GM21360 (cell line): ENCODE data around the gene LHX1.

Experiments
- ATAC-seq: cut with Tn5 transposase; IDR thresholded peaks from one replicate; pipeline ENCODE4 v1.9.1; 2021; ENCODE audit warnings: mild to moderate bottlenecking, moderate library complexity; ENCODE audit not compliant: unreplicated experiment

Gene LHX1

GRCh38 chr17:36937001-36937958, at the start of gene LHX1:
LHX1 (plus strand) TSS chr17:36937475; CDS start chr17:36938198, 723 bp downstream.
- no peak for ATAC-seq

- ATAC-seq = no peak
Observed at GRCh38 chr17:36888236-36888951, 48.9 kb upstream of the LHX1 start.

- ATAC-seq = no peak
Observed at GRCh38 chr17:36889770-36890349, 47.4 kb upstream of the LHX1 start.

GRCh38 chr17:36890398-36891168, 46.7 kb upstream of the LHX1 start:
- no peak for ATAC-seq

GRCh38 chr17:36892112-36892838, 45.0 kb upstream of the LHX1 start:
- no peak for ATAC-seq

- no peak for ATAC-seq
Observed at GRCh38 chr17:36894177-36894576, 43.1 kb upstream of the LHX1 start.

GRCh38 chr17:36894925-36895324, 42.4 kb upstream of the LHX1 start:
- no peak for ATAC-seq

GRCh38 chr17:36899250-36900159, 37.8 kb upstream of the LHX1 start:
- no peak for ATAC-seq

- ATAC-seq = no peak
Observed at GRCh38 chr17:36900160-36900512, 37.1 kb upstream of the LHX1 start.

- ATAC-seq = no peak
Observed at GRCh38 chr17:36901506-36901905, 35.8 kb upstream of the LHX1 start.

GRCh38 chr17:36907407-36907806, 29.9 kb upstream of the LHX1 start:
- ATAC-seq = no peak

- ATAC-seq = no peak
Observed at GRCh38 chr17:36910513-36910912, 26.8 kb upstream of the LHX1 start.

GRCh38 chr17:36911001-36911400, 26.3 kb upstream of the LHX1 start:
- no peak for ATAC-seq

GRCh38 chr17:36913132-36913531, 24.1 kb upstream of the LHX1 start:
- ATAC-seq = no peak

- no peak for ATAC-seq
Observed at GRCh38 chr17:36918211-36918691, 19.0 kb upstream of the LHX1 start.

- ATAC-seq = no peak
Observed at GRCh38 chr17:36919407-36919968, 17.8 kb upstream of the LHX1 start.

GRCh38 chr17:36920032-36921005, 17.0 kb upstream of the LHX1 start:
- ATAC-seq = no peak
